T1000 (cell line): ENCODE results near the gene OBP2A.
"Not testable (repeated sequence)": the region's sequence is repeated elsewhere in the genome, so short reads cannot be mapped to it uniquely, and the experiment has no call there.

Experiments used
- DNase-seq: peaks from one replicate; lab custom pipeline; 2025; ENCODE audit warnings: mixed read lengths; lab: John Stamatoyannopoulos, UW

OBP2A gene

GRCh38 chr9:135512241-135512603 is 33.7 kb upstream of the OBP2A start:
- no peak for DNase-seq

- DNase-seq = no peak
Measured at GRCh38 chr9:135512904-135513303, 33.0 kb upstream of the OBP2A start.

GRCh38 chr9:135513351-135513846 is 32.5 kb upstream of the OBP2A start:
- no peak for DNase-seq

GRCh38 chr9:135513906-135514305 is 32.0 kb upstream of the OBP2A start:
- not testable (repeated sequence) for DNase-seq

GRCh38 chr9:135514342-135515082 is 31.4 kb upstream of the OBP2A start:
- no peak for DNase-seq

- DNase-seq = no peak
Measured at GRCh38 chr9:135515083-135515951, 30.6 kb upstream of the OBP2A start.

GRCh38 chr9:135516132-135516860 is 29.6 kb upstream of the OBP2A start:
- DNase-seq = no peak

GRCh38 chr9:135517407-135517822 is 28.5 kb upstream of the OBP2A start:
- no peak for DNase-seq

GRCh38 chr9:135519179-135519971 is 26.6 kb upstream of the OBP2A start:
- no peak for DNase-seq

GRCh38 chr9:135520916-135521607 is 24.9 kb upstream of the OBP2A start, which contains the start of gene LCN1:
Gene LCN1, plus strand, starts transcription at chr9:135521440. Its CDS starts 58 bp downstream, at chr9:135521498.
- DNase-seq = no peak

- no peak for DNase-seq
Measured at GRCh38 chr9:135521608-135522095, 24.3 kb upstream of the OBP2A start.

- no peak for DNase-seq
Measured at GRCh38 chr9:135522137-135522877, 23.6 kb upstream of the OBP2A start.

- no peak for DNase-seq
Measured at GRCh38 chr9:135522931-135523330, 23.0 kb upstream of the OBP2A start.

GRCh38 chr9:135523521-135524129 is 22.3 kb upstream of the OBP2A start:
- DNase-seq = no peak

- DNase-seq = no peak
Measured at GRCh38 chr9:135524130-135524861, 21.6 kb upstream of the OBP2A start.

- no peak for DNase-seq
Measured at GRCh38 chr9:135525241-135526088, 20.5 kb upstream of the OBP2A start.

GRCh38 chr9:135526089-135526729 is 19.7 kb upstream of the OBP2A start:
- DNase-seq = no peak
